Ovary (tissue), 9 donors: Measurements from ENCODE around the gene DTNBP1. TPM values are rescaled to one million over a fixed set of nuclear protein-coding genes. Genes with fewer than 3 reads are reported as not detected.

ENCODE experiments used
- DNase-seq, 5 donors: peaks; one replicate each; pipeline ENCODE4 v3.0.0-alpha.2; 2019 to 2020
- H3K27ac ChIP-seq, 2 donors: fragments of 200-600 bp; one replicate each; pipeline versions ENCODE4 v1.5.1 to v1.8.0; 2019 to 2022
- H3K27me3 ChIP-seq: fragments of 200-600 bp; one replicate; pipeline ENCODE4 v1.8.0; 2022
- H3K36me3 ChIP-seq: fragments of 200-600 bp; sonication (generic); one replicate; pipeline ENCODE4 v1.5.1; 2019
- H3K4me1 ChIP-seq: one replicate; pipeline ENCODE4 v1.8.1; 2013; ENCODE audit warnings: mild to moderate bottlenecking, moderate library complexity; ENCODE audit not compliant: insufficient read depth
- H3K4me3 ChIP-seq: fragments of 200-600 bp; sonication (generic); one replicate; pipeline ENCODE4 v1.5.1; 2017
- H3K9me3 ChIP-seq, 2 donors: fragments of 200-600 bp in 1 of 2; sonication (generic) in 1 of 2; one replicate each; pipeline versions ENCODE4 v1.5.1 to v1.8.1; 2013 to 2019; ENCODE audit warnings: mild to moderate bottlenecking in 1 of 2, moderate library complexity in 1 of 2
- CTCF ChIP-seq, 3 donors: fragments of 450-650 bp in 2 of 3; fragments of 200-600 bp in 1 of 3; IDR thresholded peaks; one replicate each; pipeline versions ENCODE4 v1.5.1 to v1.8.0; 2016 to 2022; ENCODE audit warnings: antibody characterized with exemption in 3 of 3, mild to moderate bottlenecking in 1 of 3
- EP300 ChIP-seq: sonication (generic); formaldehyde crosslinking; IDR thresholded peaks from one replicate; pipeline ENCODE4 v1.6.1; 2017; ENCODE audit warnings: antibody characterized with exemption
- POLR2A ChIP-seq: fragments of 450-650 bp; IDR thresholded peaks from one replicate; pipeline ENCODE4 v1.6.1; 2017; ENCODE audit warnings: antibody characterized with exemption, mild to moderate bottlenecking, moderate library complexity
- WGBS, 3 donors: extraction: QIAGEN DNeasy Blood & Tissue Kit in 1 of 3; methylation state at CpG; one replicate each; pipeline versions ENCODE4 v1.1.5 to v1.1.7; 2013 to 2017; 5-methylcytosine and 5-hydroxymethylcytosine counted together
- intact Hi-C, 4 donors: fragments of 100-400 bp; cut with DNase I; formaldehyde crosslinking; loops; one replicate each; pipeline versions ENCODE4 v1.11.0 to v1.15.1; 2022 to 2023
- polyA plus RNA-seq, 2 donors: library from polyadenylated mRNA; stranded (reverse); fragments of 200-250 nt in 1 of 2; fragments of 350-450 nt in 1 of 2; fragmentation: Illumina TruSeq in 1 of 2; extraction: RNeasy Lipid Tissue Mini Kit (QIAGEN cat#74804) in 1 of 2; gene quantifications; one replicate each; pipeline ENCODE4 v1.2.3, GENCODE V29; 2013 to 2014
- total RNA-seq, 7 donors: library from RNA; depleted of rRNA in 2 of 7; stranded (reverse); fragments of >200 nt in 2 of 7; fragmentation: NEBNext Ultra II Directional in 3 of 7; extraction: Animal tissue kit (Norgen Biotek cat#: 25700) in 3 of 7; gene quantifications; one replicate each; pipeline versions ENCODE4 v1.1.0 to v1.2.4, GENCODE V29; 2016 to 2023
- donor health status: DM: no; HTN: no; CAD: no; lungs with moderate emphysema.
- donor health status: DM: no; HTN: no; CAD: no.
- donor health status: Bipolar disorder and iron deficiency.
- donor health status: DM: yes; HTN: yes; CAD: no.
- donor health status: DM: no; HTN: no; CAD: no.
- donor health status: DM: yes; HTN: yes; CAD: no.

Gene DTNBP1
- total and polyA plus RNA-seq, 9 donors = 11.0 to 21.4 (median 15.6) TPM

GRCh38 chr6:15495375-15495901 is 167.4 kb downstream of the DTNBP1 start:
- no peak overlapping the region for H3K27ac ChIP-seq
- intact Hi-C loops = loop anchor here in 1 of 4 donors (10.0 kb wide), 2 partner anchors 251 to 1371 kb away; partner anchors contain the start of gene JARID2
- peak in 1 of 5 donors; percentile 14 for DNase-seq
- WGBS, 3 donors = 65 to 70% (median 66%) methylated on average over 10 of the region's 10 CpGs
- peaks cover 15% of the 10 kb centered on the region for H3K4me1 ChIP-seq
- H3K27me3 ChIP-seq = no peaks in the 10 kb centered on the region
- TF ChIP-seq EP300 = no peak
- TF ChIP-seq POLR2A = no peak
- no peak for TF ChIP-seq CTCF (IDR thresholded peaks at IDR 0.05)
- H3K9me3 ChIP-seq = no peaks in the 10 kb centered on the region
- H3K36me3 ChIP-seq = no peaks in the 10 kb centered on the region
- H3K4me3 ChIP-seq = no peak overlapping the region

GRCh38 chr6:15493437-15494168 is 169.2 kb downstream of the DTNBP1 start:
- no peak for TF ChIP-seq EP300
- no peak for TF ChIP-seq POLR2A
- TF ChIP-seq CTCF (IDR thresholded peaks at IDR 0.05) = no peak
- no peak overlapping the region for H3K4me3 ChIP-seq
- H3K36me3 ChIP-seq = no peaks in the 10 kb centered on the region
- peak in 1 of 5 donors; percentile 9 for DNase-seq
- H3K27ac ChIP-seq = no peak overlapping the region
- H3K4me1 ChIP-seq = peaks cover 15% of the 10 kb centered on the region
- H3K9me3 ChIP-seq = no peaks in the 10 kb centered on the region
- 44 to 67% (median 57%) methylated on average over 9 of the region's 9 CpGs for WGBS, 3 donors
- intact Hi-C loops = loop anchor here in 1 of 4 donors (10.0 kb wide), 2 partner anchors 249 to 1369 kb away; partner anchors contain the start of gene JARID2
- H3K27me3 ChIP-seq = no peaks in the 10 kb centered on the region

- Histone ChIP-seq H3K9me3 (no peaks in the 10 kb centered on the region), H3K36me3 (no peaks in the 10 kb centered on the region), H3K27me3 (no peaks in the 10 kb centered on the region), H3K27ac (peak overlapping the region in 1 of 2 donors; percentile 3), H3K4me1 (peaks cover 15% of the 10 kb centered on the region), H3K4me3 (no peak overlapping the region)
- intact Hi-C loops = loop anchor here in 1 of 4 donors (10.0 kb wide), 2 partner anchors 247 to 1367 kb away; partner anchors contain the start of gene JARID2
- WGBS, 3 donors = 40 to 63% (median 46%) methylated on average over 5 of the region's 5 CpGs
- peak in 1 of 5 donors; percentile 36 for DNase-seq
- TF ChIP-seq POLR2A = no peak
- TF ChIP-seq EP300 = no peak
- no peak for TF ChIP-seq CTCF (IDR thresholded peaks at IDR 0.05)
Observed at GRCh38 chr6:15491986-15492269, 170.9 kb downstream of the DTNBP1 start.

GRCh38 chr6:15491255-15491985 is 171.4 kb downstream of the DTNBP1 start:
- H3K36me3 ChIP-seq = no peaks in the 10 kb centered on the region
- no peaks in the 10 kb centered on the region for H3K27me3 ChIP-seq
- intact Hi-C loops = loop anchor here in 1 of 4 donors (10.0 kb wide), 2 partner anchors 247 to 1367 kb away; partner anchors contain the start of gene JARID2
- peaks cover 15% of the 10 kb centered on the region for H3K4me1 ChIP-seq
- TF ChIP-seq CTCF (IDR thresholded peaks at IDR 0.05) = peak; percentile 85 to 98 (median 87)
- TF ChIP-seq EP300 = no peak
- 3 to 9% (median 4%) methylated on average over 9 of the region's 9 CpGs for WGBS, 3 donors
- peak overlapping the region in 1 of 2 donors; percentile 14 for H3K27ac ChIP-seq
- peak; percentile 76 to 88 (median 83) for DNase-seq
- H3K4me3 ChIP-seq = no peak overlapping the region
- no peaks in the 10 kb centered on the region for H3K9me3 ChIP-seq
